Activated T-helper 17 cell treated with anti-CD3 and anti-CD28 coated beads, Interleukin-2, amount 50 U/mL, for 72 hours (primary cell): Measurements from ENCODE around the gene CSRNP2. TPM values are rescaled to one million over a fixed set of nuclear protein-coding genes. Genes with fewer than 3 reads are reported as not detected.
"Not testable (repeated sequence)": the region's sequence is repeated elsewhere in the genome, so short reads cannot be mapped to it uniquely, and the experiment has no call there.

ENCODE experiments used
- ATAC-seq: fragments of 150-1000 bp; cut with Tn5 transposase; replicated peaks from 2 replicates; pipeline ENCODE4 v1.10.0; 2021; ENCODE audit warnings: mild to moderate bottlenecking, moderate library complexity
- H3K27ac Mint-ChIP-seq: one replicate; pipeline ENCODE4 v1.8.0; 2022; ENCODE audit warnings: mixed read lengths
- H3K27me3 Mint-ChIP-seq: one replicate; pipeline ENCODE4 v1.8.0; 2022; ENCODE audit warnings: mixed read lengths
- H3K36me3 Mint-ChIP-seq: one replicate; pipeline ENCODE4 v1.8.0; 2022; ENCODE audit warnings: low read depth, mild to moderate bottlenecking, mixed read lengths
- H3K4me1 Mint-ChIP-seq: one replicate; pipeline ENCODE4 v1.8.0; 2022; ENCODE audit warnings: mixed read lengths
- H3K4me3 Mint-ChIP-seq: one replicate; pipeline ENCODE4 v1.8.0; 2022; ENCODE audit warnings: mild to moderate bottlenecking, mixed read lengths
- H3K9me3 Mint-ChIP-seq: one replicate; pipeline ENCODE4 v1.8.0; 2022; ENCODE audit warnings: mixed read lengths
- total RNA-seq, 2 donors: library from RNA; stranded (reverse); gene quantifications; one replicate each; pipeline ENCODE4 v1.2.3, GENCODE V29; 2022

The CSRNP2 gene
- total RNA-seq, 2 donors from 2014 or later: 14.4 to 16.1 TPM

DNA sequence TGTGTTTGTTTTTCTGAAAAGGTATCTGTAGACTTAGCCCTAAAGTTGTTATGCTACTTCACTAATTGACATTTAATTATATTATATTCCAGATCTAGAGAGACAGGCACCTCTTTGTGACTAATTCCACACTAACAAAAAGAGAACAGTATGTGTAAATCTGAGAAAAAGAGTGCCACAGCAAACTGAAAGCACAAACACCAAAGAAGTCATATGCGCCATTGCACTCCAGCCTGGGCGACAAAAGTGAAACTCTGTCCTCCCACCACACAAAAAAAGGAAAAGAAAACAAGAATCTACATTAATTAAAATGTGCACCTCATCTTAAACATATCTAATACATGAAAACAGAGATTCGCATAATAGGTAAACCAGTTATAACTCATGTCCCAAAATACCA, 4.4 kb upstream of the CSRNP2 start:
- peak; percentile 66 for ATAC-seq
- Mint-ChIP-seq H3K36me3 (peaks cover 7% of the 10 kb centered on the region), H3K27ac (peak overlapping the region; percentile 70), H3K9me3 (no peaks in the 10 kb centered on the region), H3K4me1 (peaks cover 10% of the 10 kb centered on the region), H3K4me3 (peak overlapping the region; percentile 29), H3K27me3 (no peaks in the 10 kb centered on the region)

DNA sequence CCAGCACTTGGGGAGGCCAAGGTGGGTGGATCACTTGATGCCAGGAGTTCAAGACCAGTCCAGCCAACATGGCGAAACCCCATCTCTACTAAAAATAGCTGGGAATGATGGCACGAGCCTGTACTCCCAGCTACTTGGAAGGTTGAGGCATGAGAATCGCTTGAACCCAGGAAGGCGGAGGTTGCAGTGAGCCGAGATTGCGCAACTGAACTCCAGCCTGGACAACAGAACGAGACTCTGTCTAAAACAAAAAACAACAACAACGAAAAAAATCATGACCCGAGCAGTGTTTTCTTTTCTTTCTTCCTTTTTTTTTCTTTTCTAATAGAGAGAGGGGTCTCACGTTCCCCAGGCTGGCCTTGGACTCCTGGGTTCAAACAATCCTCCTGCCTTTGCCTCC, 3.5 kb upstream of the CSRNP2 start:
- H3K4me1 Mint-ChIP-seq: peaks cover 18% of the 10 kb centered on the region
- H3K27me3 Mint-ChIP-seq: no peaks in the 10 kb centered on the region
- no peaks in the 10 kb centered on the region for H3K9me3 Mint-ChIP-seq
- peak overlapping the region; percentile 70 for H3K27ac Mint-ChIP-seq
- H3K36me3 Mint-ChIP-seq: peaks cover 15% of the 10 kb centered on the region
- no peak overlapping the region for H3K4me3 Mint-ChIP-seq
- no peak for ATAC-seq

- no peak for ATAC-seq
- H3K27ac Mint-ChIP-seq: no peak overlapping the region
- H3K36me3 Mint-ChIP-seq: peaks cover 15% of the 10 kb centered on the region
- H3K4me3 Mint-ChIP-seq: no peak overlapping the region
- peaks cover 18% of the 10 kb centered on the region for H3K4me1 Mint-ChIP-seq
- H3K9me3 Mint-ChIP-seq: no peaks in the 10 kb centered on the region
- H3K27me3 Mint-ChIP-seq: no peaks in the 10 kb centered on the region
Observed at GRCh38 chr12:51085757-51086156, 2.4 kb upstream of the CSRNP2 start.

DNA sequence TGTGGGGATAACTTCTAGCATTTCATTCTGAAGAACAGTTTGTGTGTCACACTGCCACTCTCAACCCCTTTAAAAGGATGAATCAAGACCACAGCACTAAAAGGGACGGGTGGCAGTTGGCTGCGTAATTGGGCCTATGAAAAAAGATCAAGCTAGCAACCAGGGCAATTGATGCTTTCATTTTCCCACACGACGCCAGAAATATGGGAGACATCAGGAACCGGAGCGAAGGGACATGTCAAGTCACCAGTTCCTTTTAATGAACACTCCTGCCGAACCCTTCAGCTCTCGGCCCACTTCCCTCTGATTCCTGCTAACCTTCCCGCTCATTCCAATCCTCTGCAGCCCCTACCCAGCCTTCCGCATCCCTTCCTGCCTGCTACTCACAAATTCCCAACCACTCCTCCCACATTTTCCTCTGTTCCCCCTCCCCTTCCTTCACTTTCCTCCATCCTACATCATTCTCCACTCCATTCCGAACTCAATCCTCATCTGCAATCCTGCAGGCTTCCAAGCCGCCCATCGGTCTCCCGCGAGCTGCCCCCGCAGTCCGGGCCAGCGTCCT, 753 bp downstream of the CSRNP2 start:
- H3K27me3 Mint-ChIP-seq: no peaks in the 10 kb centered on the region
- H3K4me1 Mint-ChIP-seq: peaks cover 20% of the 10 kb centered on the region
- peak; percentile 25 for ATAC-seq
- H3K9me3 Mint-ChIP-seq: no peaks in the 10 kb centered on the region
- H3K27ac Mint-ChIP-seq: peak overlapping the region; percentile 96
- H3K4me3 Mint-ChIP-seq: peak overlapping the region; percentile 98
- peaks cover 23% of the 10 kb centered on the region for H3K36me3 Mint-ChIP-seq

DNA sequence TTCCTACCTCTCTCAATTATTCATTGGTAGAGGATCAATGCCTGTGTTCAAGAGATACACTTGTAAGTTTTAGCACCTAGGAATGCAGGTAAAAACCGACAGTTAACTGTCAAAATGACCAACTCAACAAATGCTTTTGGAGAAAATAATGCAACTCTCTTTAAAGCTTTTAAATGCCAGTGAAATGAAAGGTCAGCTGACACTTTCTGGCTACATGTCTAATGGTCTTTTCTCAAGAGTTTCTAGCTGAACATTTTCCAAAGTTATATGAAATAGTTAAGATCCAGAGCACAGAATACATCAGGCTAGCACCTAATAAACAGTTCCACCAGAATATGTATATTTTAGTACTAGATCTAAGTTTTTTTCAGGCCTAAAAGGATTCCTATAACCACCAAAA, 2.0 kb downstream of the CSRNP2 start:
- peak overlapping the region; percentile 98 for H3K4me3 Mint-ChIP-seq
- H3K36me3 Mint-ChIP-seq: peaks cover 23% of the 10 kb centered on the region
- no peak overlapping the region for H3K27ac Mint-ChIP-seq
- H3K9me3 Mint-ChIP-seq: no peaks in the 10 kb centered on the region
- no peaks in the 10 kb centered on the region for H3K27me3 Mint-ChIP-seq
- peaks cover 14% of the 10 kb centered on the region for H3K4me1 Mint-ChIP-seq
- no peak for ATAC-seq

GRCh38 chr12:51080136-51080535, 3.3 kb downstream of the CSRNP2 start:
- Mint-ChIP-seq H3K4me1 (peaks cover 20% of the 10 kb centered on the region), H3K36me3 (peaks cover 23% of the 10 kb centered on the region), H3K4me3 (no peak overlapping the region), H3K27me3 (no peaks in the 10 kb centered on the region), H3K9me3 (no peaks in the 10 kb centered on the region), H3K27ac (no peak overlapping the region)
- ATAC-seq: no peak

DNA sequence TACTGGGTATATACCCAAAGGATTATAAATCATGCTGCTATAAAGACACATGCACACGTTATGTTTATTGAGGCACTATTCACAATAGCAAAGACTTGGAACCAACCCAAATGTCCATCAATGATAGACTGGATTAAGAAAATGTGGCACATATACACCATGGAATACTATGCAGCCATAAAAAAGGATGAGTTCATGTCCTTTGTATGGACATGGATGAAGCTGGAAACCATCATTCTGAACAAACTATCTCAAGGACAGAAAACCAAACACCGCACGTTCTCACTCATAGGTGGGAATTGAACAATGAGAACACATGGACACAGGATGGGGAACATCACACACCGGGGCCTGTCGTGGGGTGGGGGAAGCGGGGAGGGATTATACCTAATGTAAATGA, 4.5 kb downstream of the CSRNP2 start:
- H3K27ac Mint-ChIP-seq, H3K4me3 Mint-ChIP-seq, H3K27me3 Mint-ChIP-seq, H3K9me3 Mint-ChIP-seq, ATAC-seq: not testable (repeated sequence)
- Mint-ChIP-seq H3K4me1 (peaks cover 20% of the 10 kb centered on the region), H3K36me3 (peaks cover 31% of the 10 kb centered on the region)

- Mint-ChIP-seq H3K36me3 (peaks cover 36% of the 10 kb centered on the region), H3K4me1 (peaks cover 20% of the 10 kb centered on the region)
- H3K9me3 Mint-ChIP-seq, H3K27ac Mint-ChIP-seq, ATAC-seq, H3K27me3 Mint-ChIP-seq, H3K4me3 Mint-ChIP-seq: not testable (repeated sequence)
Observed at GRCh38 chr12:51078346-51078745, 5.0 kb downstream of the CSRNP2 start.

GRCh38 chr12:51077930-51078329, 5.5 kb downstream of the CSRNP2 start:
- no peak for ATAC-seq
- peaks cover 20% of the 10 kb centered on the region for H3K4me1 Mint-ChIP-seq
- H3K4me3 Mint-ChIP-seq: no peak overlapping the region
- H3K27ac Mint-ChIP-seq: no peak overlapping the region
- peaks cover 40% of the 10 kb centered on the region for H3K36me3 Mint-ChIP-seq
- H3K27me3 Mint-ChIP-seq: no peaks in the 10 kb centered on the region
- no peaks in the 10 kb centered on the region for H3K9me3 Mint-ChIP-seq

DNA sequence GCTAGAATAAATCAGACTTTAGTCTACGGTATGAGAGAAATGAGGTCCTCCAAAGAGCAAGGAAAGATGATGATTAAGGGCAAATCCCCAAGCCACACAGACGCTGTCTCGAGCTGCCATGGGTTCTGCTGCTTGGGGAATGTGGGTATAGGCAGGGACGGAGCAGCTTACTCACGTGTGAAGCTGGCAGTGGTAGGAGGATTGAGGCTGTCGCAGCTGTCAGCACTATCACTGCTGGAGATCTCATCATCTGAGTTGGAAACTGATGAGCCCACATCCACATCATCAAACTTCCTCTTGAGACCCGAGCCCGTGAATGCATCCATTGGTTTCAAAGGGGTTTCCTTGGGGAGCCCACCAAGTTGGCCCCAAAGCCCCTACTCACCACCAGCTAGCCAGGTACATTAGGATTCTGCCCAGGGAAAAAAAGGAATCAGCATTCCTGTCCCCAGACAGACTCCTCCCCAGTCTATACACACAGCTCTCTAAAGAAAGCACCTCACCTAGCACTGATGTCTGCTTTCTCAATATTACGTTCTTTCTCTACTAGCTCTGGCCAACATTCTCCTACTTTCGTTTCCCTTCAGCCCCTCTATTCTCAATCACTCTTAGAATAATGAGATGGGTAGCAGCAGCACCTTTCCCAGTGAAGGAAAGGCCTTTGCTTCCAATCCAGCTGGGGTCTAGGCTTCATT, 7.0 kb downstream of the CSRNP2 start:
- Mint-ChIP-seq H3K4me3 (peak overlapping the region; percentile 21), H3K27me3 (no peaks in the 10 kb centered on the region), H3K27ac (peak overlapping the region; percentile 18), H3K4me1 (peaks cover 11% of the 10 kb centered on the region), H3K9me3 (no peaks in the 10 kb centered on the region), H3K36me3 (peaks cover 47% of the 10 kb centered on the region)
- ATAC-seq: peak; percentile 74

- Mint-ChIP-seq H3K4me1 (peaks cover 11% of the 10 kb centered on the region), H3K27me3 (no peaks in the 10 kb centered on the region), H3K36me3 (peaks cover 54% of the 10 kb centered on the region), H3K4me3 (no peak overlapping the region), H3K27ac (no peak overlapping the region), H3K9me3 (no peaks in the 10 kb centered on the region)
- no peak for ATAC-seq
Observed at GRCh38 chr12:51075390-51075789, 8.0 kb downstream of the CSRNP2 start.

GRCh38 chr12:51071663-51072062, 11.7 kb downstream of the CSRNP2 start:
- no peak overlapping the region for H3K4me3 Mint-ChIP-seq
- ATAC-seq: no peak
- H3K9me3 Mint-ChIP-seq: no peaks in the 10 kb centered on the region
- peak overlapping the region; percentile 43 for H3K27ac Mint-ChIP-seq
- H3K27me3 Mint-ChIP-seq: no peaks in the 10 kb centered on the region
- H3K36me3 Mint-ChIP-seq: peaks cover 77% of the 10 kb centered on the region
- H3K4me1 Mint-ChIP-seq: peaks cover 6% of the 10 kb centered on the region

DNA sequence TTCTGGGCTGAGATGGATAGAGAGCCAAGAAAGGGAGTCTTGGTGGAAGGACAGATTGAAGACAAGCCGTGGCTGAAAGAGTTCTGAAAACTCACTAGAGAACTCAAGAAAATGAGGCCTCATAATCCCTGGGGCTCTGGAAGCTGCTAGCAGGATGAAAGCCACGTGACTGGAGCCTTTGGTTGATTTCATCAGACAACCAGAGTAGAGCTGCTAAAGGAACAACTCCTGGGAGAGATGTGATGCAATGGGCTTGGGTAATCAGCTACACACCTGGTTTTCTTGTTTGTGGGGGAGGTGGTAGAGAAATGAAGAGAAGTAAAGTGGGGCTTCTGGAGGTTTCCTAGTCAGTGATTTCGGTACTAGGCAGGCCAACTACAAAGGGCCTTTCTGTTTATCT, 13.4 kb downstream of the CSRNP2 start:
- H3K36me3 Mint-ChIP-seq: peaks cover 93% of the 10 kb centered on the region
- H3K9me3 Mint-ChIP-seq: no peaks in the 10 kb centered on the region
- no peaks in the 10 kb centered on the region for H3K27me3 Mint-ChIP-seq
- ATAC-seq: no peak
- no peak overlapping the region for H3K4me3 Mint-ChIP-seq
- H3K4me1 Mint-ChIP-seq: no peaks in the 10 kb centered on the region
- no peak overlapping the region for H3K27ac Mint-ChIP-seq

GRCh38 chr12:51067771-51068170, 15.6 kb downstream of the CSRNP2 start:
- Mint-ChIP-seq H3K36me3 (peaks cover 97% of the 10 kb centered on the region), H3K27me3 (no peaks in the 10 kb centered on the region), H3K4me3 (no peak overlapping the region), H3K9me3 (no peaks in the 10 kb centered on the region), H3K27ac (no peak overlapping the region), H3K4me1 (no peaks in the 10 kb centered on the region)
- ATAC-seq: no peak

DNA sequence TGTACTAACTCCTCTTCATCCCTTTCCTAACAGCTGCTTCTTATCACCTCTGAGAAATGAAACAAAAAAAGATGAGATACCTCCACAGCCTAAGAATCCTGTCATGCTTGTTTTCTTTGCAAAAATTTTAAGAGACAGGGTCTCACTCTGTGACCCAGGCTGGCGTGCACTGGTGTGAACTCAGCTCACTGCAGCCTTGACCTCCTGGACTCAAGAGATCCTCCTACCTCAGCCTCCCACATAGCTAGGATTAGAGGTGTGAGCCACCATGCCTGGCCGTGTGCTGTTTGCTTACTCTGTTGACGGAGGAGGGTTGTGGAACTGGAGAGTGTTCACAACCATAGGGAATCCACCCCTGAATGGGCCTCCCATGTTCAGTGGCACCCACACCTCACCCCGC, 16.2 kb downstream of the CSRNP2 start:
- H3K9me3 Mint-ChIP-seq: no peaks in the 10 kb centered on the region
- no peaks in the 10 kb centered on the region for H3K4me1 Mint-ChIP-seq
- no peak for ATAC-seq
- H3K27ac Mint-ChIP-seq: peak overlapping the region; percentile 25
- H3K4me3 Mint-ChIP-seq: no peak overlapping the region
- H3K36me3 Mint-ChIP-seq: peaks cover 97% of the 10 kb centered on the region
- H3K27me3 Mint-ChIP-seq: no peaks in the 10 kb centered on the region
